Ishikawa (cell line): ENCODE data around the gene RNU2-63P.

ENCODE experiments used
- CEBPB ChIP-seq: IDR thresholded peaks from 2 replicates; pipeline ENCODE4 v1.6.1; 2012
- CREB1 ChIP-seq: IDR thresholded peaks from 2 replicates; pipeline ENCODE4 v1.6.1; 2012; ENCODE audit warnings: low read depth
- EGR1 ChIP-seq: IDR thresholded peaks from 2 replicates; pipeline ENCODE4 v1.6.1; 2012
- EP300 ChIP-seq: IDR thresholded peaks from 2 replicates; pipeline ENCODE4 v1.6.1; 2012; ENCODE audit warnings: borderline replicate concordance
- FOXM1 ChIP-seq: IDR thresholded peaks from 2 replicates; pipeline ENCODE4 v1.6.1; 2012; ENCODE audit warnings: low read depth, borderline replicate concordance
- MAX ChIP-seq: IDR thresholded peaks from 2 replicates; pipeline ENCODE4 v1.6.1; 2012
- NFIC ChIP-seq: IDR thresholded peaks from 2 replicates; pipeline ENCODE4 v1.6.1; 2012
- RAD21 ChIP-seq: IDR thresholded peaks from 2 replicates; pipeline ENCODE4 v1.6.1; 2012; ENCODE audit warnings: low read depth
- REST ChIP-seq: IDR thresholded peaks from 2 replicates; pipeline ENCODE4 v1.6.1; 2012; ENCODE audit warnings: low read depth, mild to moderate bottlenecking
- TAF1 ChIP-seq: IDR thresholded peaks from 2 replicates; pipeline ENCODE4 v1.6.1; 2012; ENCODE audit warnings: low read depth, mild to moderate bottlenecking
- TCF12 ChIP-seq: IDR thresholded peaks from 2 replicates; pipeline ENCODE4 v1.6.1; 2012; ENCODE audit warnings: low read depth
- TEAD4 ChIP-seq: IDR thresholded peaks from 2 replicates; pipeline ENCODE4 v1.6.1; 2012
- YY1 ChIP-seq: IDR thresholded peaks from 2 replicates; pipeline ENCODE4 v1.6.1; 2012; ENCODE audit warnings: low read depth
- ZBTB7A ChIP-seq: IDR thresholded peaks from 2 replicates; pipeline ENCODE4 v1.6.1; 2012; ENCODE audit warnings: low read depth
- TF ChIP-seq, protein P1 (sequence below): IDR thresholded peaks from 2 replicates; pipeline ENCODE4 v1.6.1; 2012

The RNU2-63P gene

DNA sequence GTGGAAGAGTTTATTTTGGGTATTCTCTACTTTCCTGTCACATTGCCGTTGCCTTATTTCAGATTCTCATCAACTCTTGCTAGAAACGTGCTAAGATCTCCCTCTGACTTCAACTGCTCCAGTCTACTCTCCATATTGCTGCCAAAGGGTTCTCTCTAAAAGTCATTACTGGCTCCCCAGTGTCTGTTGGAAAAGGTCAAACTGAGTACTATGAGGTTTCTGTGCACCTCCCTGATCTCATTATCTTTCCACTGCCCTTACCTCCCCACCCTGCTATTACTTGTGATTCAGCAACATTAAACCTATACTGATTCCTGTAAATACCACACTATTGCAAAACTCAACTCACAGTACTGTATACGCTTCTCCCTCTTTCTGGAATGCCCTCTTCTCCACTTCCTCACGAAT is 41.1 kb upstream of the RNU2-63P start:
- no peak for TF ChIP-seq REST
- TF ChIP-seq EP300, result no peak
- TF ChIP-seq EGR1, result no peak
- TF ChIP-seq FOXM1, result no peak
- TF ChIP-seq CEBPB, result no peak
- TF ChIP-seq RAD21, result no peak
- no peak for TF ChIP-seq TAF1
- TF ChIP-seq TCF12, result no peak
- no peak for TF ChIP-seq NFIC

GRCh38 chr2:88055371-88056128 is 39.2 kb upstream of the RNU2-63P start, which contains the start of gene KRCC1:
Gene KRCC1, minus strand, starts transcription at chr2:88055783. Its CDS starts 27,220 bp downstream, at chr2:88028563.
- TF ChIP-seq MAX, result peak; percentile 74
- TF ChIP-seq ZBTB7A, result 0 out of 2 replicates have a peak, but pooled peaks have one; percentile 30
- no peak for TF ChIP-seq EP300
- TF ChIP-seq TAF1, result peak; percentile 92
- TF ChIP-seq TCF12, result peak; percentile 28; the same call in 1 of the 2 replicates
- TF ChIP-seq TEAD4, result no peak
- peak; percentile 48; the same call in 1 of the 2 replicates for TF ChIP-seq EGR1
- peak; percentile 86 for TF ChIP-seq YY1

DNA sequence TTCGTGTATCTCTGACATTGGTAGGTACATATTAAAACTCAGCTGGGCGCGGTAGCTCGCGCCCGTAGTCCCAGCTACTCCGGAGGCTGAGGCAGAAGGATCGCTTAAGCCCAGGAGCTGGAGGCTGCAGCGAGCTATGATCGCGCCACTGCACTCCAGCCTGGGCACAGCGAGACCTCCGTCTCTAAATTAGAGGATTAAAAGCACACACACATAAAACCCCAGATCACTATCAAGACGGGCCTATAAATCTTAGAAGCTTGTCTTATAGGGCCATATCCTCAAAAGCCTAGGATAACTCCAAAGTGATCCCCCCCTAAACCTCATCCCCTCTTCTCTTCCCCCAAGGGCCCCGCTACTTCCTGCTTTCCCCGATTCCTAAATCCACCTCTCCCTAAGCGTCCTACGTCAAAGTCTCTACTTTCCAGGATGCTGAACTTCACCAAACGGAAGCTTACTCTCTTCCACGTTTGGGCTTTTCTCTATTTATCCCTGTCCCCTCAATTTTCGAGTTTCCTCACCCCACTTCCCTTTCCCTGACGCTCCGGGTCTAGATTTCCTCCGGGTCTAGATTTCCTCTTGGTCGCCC is 38.5 kb upstream of the RNU2-63P start:
- TF ChIP-seq CEBPB (no peak), EGR1 (no peak), TEAD4 (no peak), REST (no peak), FOXM1 (no peak)

GRCh38 chr2:88053934-88054781 is 37.8 kb upstream of the RNU2-63P start:
- TF ChIP-seq EP300 (no peak), CREB1 (no peak), TCF12 (no peak), EGR1 (no peak), TAF1 (no peak), FOXM1 (no peak), YY1 (no peak), MAX (no peak), CEBPB (no peak), RAD21 (no peak), ZBTB7A (no peak), TEAD4 (no peak), NFIC (no peak), REST (no peak)
- TF ChIP-seq, protein P1, sequence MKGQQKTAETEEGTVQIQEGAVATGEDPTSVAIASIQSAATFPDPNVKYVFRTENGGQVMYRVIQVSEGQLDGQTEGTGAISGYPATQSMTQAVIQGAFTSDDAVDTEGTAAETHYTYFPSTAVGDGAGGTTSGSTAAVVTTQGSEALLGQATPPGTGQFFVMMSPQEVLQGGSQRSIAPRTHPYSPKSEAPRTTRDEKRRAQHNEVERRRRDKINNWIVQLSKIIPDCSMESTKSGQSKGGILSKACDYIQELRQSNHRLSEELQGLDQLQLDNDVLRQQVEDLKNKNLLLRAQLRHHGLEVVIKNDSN, result no peak
